B cell (primary cell): Measurements from ENCODE around the gene DOLPP1. TPM values are rescaled to one million over a fixed set of nuclear protein-coding genes. Genes with fewer than 3 reads are reported as not detected.

Source experiments
- ATAC-seq: fragments of 200-7000 bp; cut with Tn5 transposase; one replicate; pipeline ENCODE4 v1.10.0; 2021; ENCODE audit warnings: low read depth, mild to moderate bottlenecking, moderate number of reproducible peaks, moderate library complexity
- CTCF ChIA-PET: fragments of 350-600 bp; sonication (Branson Sonifier 250); formaldehyde crosslinking; loops from one replicate; lab custom pipeline; 2021; ENCODE audit warnings: antibody characterized with exemption, inconsistent platforms; lab: Charles Lee
- POLR2A ChIA-PET: fragments of 350-600 bp; sonication (Branson Sonifier 250); formaldehyde crosslinking; loops from one replicate; lab custom pipeline; 2021; ENCODE audit warnings: antibody characterized with exemption; lab: Charles Lee
- DNase-seq: peaks from one replicate; pipeline ENCODE4 v3.0.0; 2013
- H2AFZ ChIP-seq: 2 replicates; pipeline ENCODE4 v1.6.1; 2012; ENCODE audit warnings: mild to moderate bottlenecking, low read depth, low read length; ENCODE audit not compliant: insufficient read depth, poor library complexity, severe bottlenecking
- H3K27ac ChIP-seq, 2 donors: 1 replicate in 1 of 2; 2 replicates in 1 of 2; pipeline ENCODE4 v1.5.1; 2012 to 2013; ENCODE audit warnings: low read length in 2 of 2, mild to moderate bottlenecking in 2 of 2, moderate library complexity in 1 of 2
- H3K27me3 ChIP-seq, 4 experiments: fragments of 200-600 bp in 1 of 4; sonication (generic) in 1 of 4; replicated peaks in 1 of 4; 1 replicate in 2 of 4; 2 replicates in 2 of 4; pipeline versions ENCODE4 v1.6.1 to v1.7.0; 2013 to 2016; ENCODE audit warnings: low read length in 3 of 4, mild to moderate bottlenecking in 2 of 4, mixed read lengths in 1 of 4, moderate library complexity in 1 of 4; ENCODE audit not compliant: insufficient read depth in 4 of 4, control insufficient read depth in 3 of 4; ENCODE audit errors: control extremely low read depth in 1 of 4
- H3K36me3 ChIP-seq, 2 experiments: replicated peaks in 1 of 2; 1 replicate in 1 of 2; 2 replicates in 1 of 2; pipeline versions ENCODE4 v1.6.1 to v1.7.1; 2013; ENCODE audit warnings: low read length in 1 of 2; ENCODE audit not compliant: insufficient read depth in 2 of 2, control insufficient read depth in 1 of 2; ENCODE audit errors: control extremely low read depth in 1 of 2, extremely low read depth in 1 of 2
- H3K4me1 ChIP-seq, 2 donors: fragments of 200-600 bp in 1 of 2; sonication (generic) in 1 of 2; 1 replicate in 1 of 2; 2 replicates in 1 of 2; pipeline versions ENCODE4 v1.5.1 to v1.6.1; 2013 to 2017; ENCODE audit warnings: low read length in 2 of 2; ENCODE audit not compliant: control insufficient read depth in 2 of 2, insufficient read depth in 2 of 2
- H3K4me2 ChIP-seq: replicated peaks from 2 replicates; pipeline ENCODE3; 2012; ENCODE audit warnings: mild to moderate bottlenecking, low read depth, low read length; ENCODE audit not compliant: poor library complexity, severe bottlenecking
- H3K4me3 ChIP-seq, 5 experiments: fragments of 200-600 bp in 1 of 5; sonication (generic) in 1 of 5; 1 replicate in 3 of 5; 2 replicates in 2 of 5; pipeline versions ENCODE4 v1.5.1 to v1.7.0; 2011 to 2016; ENCODE audit warnings: low read length in 4 of 5, mild to moderate bottlenecking in 4 of 5, low read depth in 2 of 5, control low read depth in 1 of 5, moderate library complexity in 1 of 5; ENCODE audit not compliant: insufficient read depth in 1 of 5; ENCODE audit errors: control extremely low read depth in 1 of 5, extremely low read depth in 1 of 5
- H3K79me2 ChIP-seq: fragments of 200-600 bp; sonication (generic); one replicate; pipeline ENCODE4 v1.6.0; 2016; ENCODE audit warnings: low read length; ENCODE audit not compliant: control insufficient read depth, insufficient read depth
- H3K9ac ChIP-seq: fragments of 200-600 bp; sonication (generic); 2 replicates; pipeline ENCODE4 v1.6.1; 2017; ENCODE audit warnings: mild to moderate bottlenecking, low read length, moderate library complexity
- H3K9me3 ChIP-seq, 3 donors: one replicate each; pipeline versions ENCODE4 v1.6.1 to v1.7.1; 2013; ENCODE audit warnings: low read length in 2 of 3; ENCODE audit not compliant: control insufficient read depth in 2 of 3, insufficient read depth in 1 of 3; ENCODE audit errors: control extremely low read depth in 1 of 3
- H4K20me1 ChIP-seq: 2 replicates; pipeline ENCODE4 v1.6.0; 2012; ENCODE audit warnings: mild to moderate bottlenecking, low read length; ENCODE audit not compliant: insufficient read depth, control insufficient read depth, poor library complexity, severe bottlenecking
- H3K27ac Mint-ChIP-seq: one replicate; pipeline ENCODE4 v1.8.0; 2021; ENCODE audit warnings: mixed read lengths
- H3K27me3 Mint-ChIP-seq: one replicate; pipeline ENCODE4 v1.8.0; 2021; ENCODE audit warnings: mixed read lengths
- H3K4me1 Mint-ChIP-seq: one replicate; pipeline ENCODE4 v1.8.0; 2021; ENCODE audit warnings: mixed read lengths
- H3K4me3 Mint-ChIP-seq: one replicate; pipeline ENCODE4 v1.8.0; 2021; ENCODE audit warnings: mixed read lengths
- H3K9me3 Mint-ChIP-seq: one replicate; pipeline ENCODE4 v1.8.0; 2022; ENCODE audit warnings: mixed read lengths; ENCODE audit not compliant: insufficient read depth
- CTCF ChIP-seq: fragments of 200-600 bp; IDR thresholded peaks from one replicate; pipeline ENCODE4 v1.8.0; 2022; ENCODE audit warnings: antibody characterized with exemption, mild to moderate bottlenecking
- EZH2 ChIP-seq: IDR thresholded peaks from 2 replicates; pipeline ENCODE4 v1.6.1; 2012; ENCODE audit warnings: borderline replicate concordance, low read depth, mild to moderate bottlenecking, moderate library complexity, low read length; ENCODE audit not compliant: insufficient read depth, poor library complexity, severe bottlenecking
- WGBS: methylation state at CpG from one replicate; pipeline ENCODE4 v1.1.5; 2013; ENCODE audit warnings: missing lambda C conversion rate; ENCODE audit not compliant: insufficient coverage; 5-methylcytosine and 5-hydroxymethylcytosine counted together
- intact Hi-C: fragments of 100-400 bp; cut with micrococcal nuclease; formaldehyde crosslinking; loops from one replicate; pipeline ENCODE4 v1.10.0; 2022
- polyA plus RNA-seq: library from polyadenylated mRNA; depleted of rRNA; stranded (reverse); fragments of >200 nt; gene quantifications from 2 replicates; pipeline ENCODE4 v1.2.3, GENCODE V29; 2012
- total RNA-seq, 2 donors: library from RNA; stranded (reverse); fragments of 120-200 nt in 1 of 2; gene quantifications; 1 replicate in 1 of 2; 2 replicates in 1 of 2; pipeline versions ENCODE4 v1.2.3 to v1.2.4, GENCODE V29; 2013 to 2022

The DOLPP1 gene
- total and polyA plus RNA-seq, 2 donors (not counting 1 experiment from before 2014, with no cell fraction given) = 4.7 to 8.6 TPM

GRCh38 chr9:129113645-129114304 lies 32.9 kb downstream of the DOLPP1 start:
- ATAC-seq (no peak), DNase-seq (no peak)
- ChIA-PET CTCF (interaction anchor here (0.6 to 4.4 kb wide), 4 partner anchors 9 to 29 kb away, joined by 3 to 18 read pairs (median 3); no protein-coding TSS in a partner anchor), POLR2A (no interaction called here)
- Histone ChIP-seq H2AFZ (no peak overlapping the region), H3K4me1 (peaks cover 12 to 19% of the 10 kb centered on the region in 2 donors), H3K27ac (no peak overlapping the region), H4K20me1 (peaks cover 7% of the 10 kb centered on the region), H3K36me3 (no peaks in the 10 kb centered on the region), H3K9ac (no peak overlapping the region), H3K79me2 (peaks cover 68% of the 10 kb centered on the region), H3K4me3 (no peak overlapping the region), H3K4me2 (no peak overlapping the region), H3K9me3 (no peaks in the 10 kb centered on the region), H3K27me3 (no peaks in the 10 kb centered on the region)
- Mint-ChIP-seq H3K27ac (no peak overlapping the region), H3K4me3 (no peak overlapping the region), H3K27me3 (no peaks in the 10 kb centered on the region), H3K9me3 (no peaks in the 10 kb centered on the region), H3K4me1 (peaks cover 25% of the 10 kb centered on the region)
- intact Hi-C loops = loop anchor here (10.0 kb wide), 2 partner anchors 691 to 941 kb away; partner anchors contain the start of genes GPR107 and TOR1B
- TF ChIP-seq CTCF (no peak), EZH2 (no peak)
- 77% methylated on average over 16 of the region's 17 CpGs for WGBS

GRCh38 chr9:129118799-129119198 lies 37.9 kb downstream of the DOLPP1 start:
- no peak overlapping the region for H3K4me3 ChIP-seq
- peaks cover 0 to 24% of the 10 kb centered on the region in 2 experiments for H3K36me3 ChIP-seq
- no peak overlapping the region for H3K4me3 Mint-ChIP-seq
- ATAC-seq (no peak), DNase-seq (no peak)
- intact Hi-C loops = loop anchor here (10.0 kb wide), 2 partner anchors 686 to 936 kb away; partner anchors contain the start of genes GPR107 and TOR1B
- TF ChIP-seq EZH2 (no peak), CTCF (no peak)
- H2AFZ ChIP-seq = no peak overlapping the region
- H3K9me3 Mint-ChIP-seq = no peaks in the 10 kb centered on the region
- H3K9ac ChIP-seq = no peak overlapping the region
- H4K20me1 ChIP-seq = peaks cover 42% of the 10 kb centered on the region
- H3K27me3 Mint-ChIP-seq = no peaks in the 10 kb centered on the region
- ChIA-PET CTCF (no interaction called here), POLR2A (no interaction called here)
- peaks cover 89% of the 10 kb centered on the region for H3K79me2 ChIP-seq
- peaks cover 7% of the 10 kb centered on the region for H3K4me1 Mint-ChIP-seq
- no peaks in the 10 kb centered on the region for H3K27me3 ChIP-seq
- H3K27ac Mint-ChIP-seq = no peak overlapping the region
- WGBS = 100% methylated on average over 1 of the region's 4 CpGs
- H3K9me3 ChIP-seq = no peaks in the 10 kb centered on the region
- H3K4me1 ChIP-seq = peaks cover 0 to 2% of the 10 kb centered on the region in 2 donors
- H3K4me2 ChIP-seq = no peak overlapping the region
- no peak overlapping the region for H3K27ac ChIP-seq
